Rectal smooth muscle tissue (tissue), 1 donor: ENCODE results near the gene FLVCR2.
A peak's percentile ranks its signal among the peaks of the same experiment; 100 is the strongest.

Experiments used
- H3K27ac ChIP-seq: one replicate; pipeline ENCODE4 v1.7.0; 2013; ENCODE audit warnings: low read depth, low read length, inconsistent platforms
- H3K27me3 ChIP-seq: one replicate; pipeline ENCODE4 v1.7.0; 2013; ENCODE audit warnings: low read length; ENCODE audit not compliant: control insufficient read depth, insufficient read depth
- H3K36me3 ChIP-seq: one replicate; pipeline ENCODE4 v1.7.0; 2013; ENCODE audit warnings: low read length; ENCODE audit not compliant: control insufficient read depth, insufficient read depth
- H3K4me1 ChIP-seq: one replicate; pipeline ENCODE4 v1.7.0; 2013; ENCODE audit warnings: low read length; ENCODE audit not compliant: control insufficient read depth, insufficient read depth
- H3K4me3 ChIP-seq: one replicate; pipeline ENCODE4 v1.7.0; 2013; ENCODE audit warnings: low read length
- H3K9ac ChIP-seq: one replicate; pipeline ENCODE4 v1.7.0; 2013; ENCODE audit warnings: low read length

FLVCR2 gene

GRCh38 chr14:75626396-75626795 is 48.0 kb downstream of the FLVCR2 start:
- no peak overlapping the region for H3K27ac ChIP-seq

GRCh38 chr14:75626863-75627262 is 48.4 kb downstream of the FLVCR2 start:
- Histone ChIP-seq H3K4me3 (no peak overlapping the region), H3K27me3 (no peaks in the 10 kb centered on the region), H3K36me3 (no peaks in the 10 kb centered on the region), H3K27ac (no peak overlapping the region), H3K9ac (no peak overlapping the region), H3K4me1 (no peaks in the 10 kb centered on the region)

More at GRCh38 chr14:75626396-75626795, 48.0 kb downstream of the FLVCR2 start:
- Histone ChIP-seq H3K9ac (no peak overlapping the region), H3K36me3 (no peaks in the 10 kb centered on the region), H3K4me1 (no peaks in the 10 kb centered on the region), H3K27me3 (no peaks in the 10 kb centered on the region), H3K4me3 (no peak overlapping the region)

DNA sequence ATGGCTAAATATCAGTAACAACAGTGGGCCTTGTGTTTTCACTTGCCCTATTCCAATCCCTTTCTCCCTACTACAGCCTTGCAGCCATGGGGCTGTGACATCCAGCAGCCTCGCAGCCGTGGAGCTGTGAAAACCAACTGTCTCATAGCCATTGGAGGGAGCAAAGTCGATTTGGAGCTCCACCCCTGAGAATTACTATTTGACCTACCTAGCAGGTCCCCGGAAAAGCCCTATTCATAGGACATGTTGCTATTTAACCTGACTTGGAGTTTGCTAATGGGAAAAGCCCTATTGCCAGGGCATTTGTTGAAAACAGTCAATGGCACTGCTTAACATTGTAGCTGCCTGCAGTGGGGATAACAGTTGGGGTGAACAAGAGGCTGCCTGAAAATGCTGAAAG is 49.0 kb downstream of the FLVCR2 start:
- Histone ChIP-seq H3K27me3 (no peaks in the 10 kb centered on the region), H3K4me1 (no peaks in the 10 kb centered on the region), H3K27ac (no peak overlapping the region), H3K4me3 (no peak overlapping the region), H3K9ac (no peak overlapping the region), H3K36me3 (no peaks in the 10 kb centered on the region)

- no peak overlapping the region for H3K27ac ChIP-seq
- H3K9ac ChIP-seq = no peak overlapping the region
- no peaks in the 10 kb centered on the region for H3K27me3 ChIP-seq
- H3K4me3 ChIP-seq = no peak overlapping the region
- no peaks in the 10 kb centered on the region for H3K36me3 ChIP-seq
- no peaks in the 10 kb centered on the region for H3K4me1 ChIP-seq
Observed at GRCh38 chr14:75628816-75629215, 50.4 kb downstream of the FLVCR2 start.

- Histone ChIP-seq H3K27ac (no peak overlapping the region), H3K36me3 (no peaks in the 10 kb centered on the region), H3K4me3 (no peak overlapping the region), H3K4me1 (no peaks in the 10 kb centered on the region), H3K27me3 (no peaks in the 10 kb centered on the region), H3K9ac (no peak overlapping the region)
Observed at GRCh38 chr14:75630695-75631452, 52.5 kb downstream of the FLVCR2 start.

DNA sequence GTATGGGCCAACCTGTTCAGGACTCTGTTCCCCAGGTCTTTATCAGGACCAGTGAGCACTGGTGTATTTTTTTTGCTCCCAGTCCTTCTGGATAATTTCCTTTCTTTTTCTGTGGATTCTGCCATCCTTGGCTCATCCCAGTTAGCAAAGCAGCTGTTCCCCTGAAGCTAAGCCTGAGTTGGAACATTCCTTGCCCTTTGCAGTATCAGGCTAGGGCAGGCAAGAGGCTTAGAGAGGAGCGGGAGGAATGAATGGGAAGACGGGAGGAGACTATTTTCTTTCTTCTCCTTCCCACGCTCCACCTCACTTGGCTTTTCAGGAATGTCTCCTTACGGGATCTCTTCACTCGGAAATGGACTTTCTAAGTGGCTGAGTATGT is 53.0 kb downstream of the FLVCR2 start:
- Histone ChIP-seq H3K4me1 (no peaks in the 10 kb centered on the region), H3K36me3 (no peaks in the 10 kb centered on the region), H3K27ac (no peak overlapping the region), H3K27me3 (no peaks in the 10 kb centered on the region), H3K9ac (no peak overlapping the region), H3K4me3 (no peak overlapping the region)

DNA sequence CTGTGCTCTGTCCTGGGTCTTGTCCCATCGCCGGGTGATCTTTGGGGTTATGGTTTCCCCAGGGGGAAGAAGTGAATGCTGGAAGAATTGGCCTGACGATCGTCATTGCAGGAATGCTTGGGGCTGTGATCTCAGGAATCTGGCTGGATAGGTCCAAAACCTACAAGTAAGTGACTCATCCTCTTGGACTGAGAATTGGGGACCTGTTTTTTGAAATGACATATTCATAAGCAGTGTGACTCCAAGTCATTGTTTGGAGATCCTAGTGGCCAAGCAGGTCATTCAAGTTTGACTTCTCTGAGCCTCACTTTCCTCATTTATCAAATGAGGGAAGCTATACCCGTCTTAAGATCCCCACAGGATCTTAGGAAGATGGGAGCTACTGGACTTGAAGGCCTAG is 56.4 kb downstream of the FLVCR2 start:
- no peaks in the 10 kb centered on the region for H3K36me3 ChIP-seq
- no peak overlapping the region for H3K27ac ChIP-seq
- no peaks in the 10 kb centered on the region for H3K27me3 ChIP-seq
- no peak overlapping the region for H3K9ac ChIP-seq
- no peak overlapping the region for H3K4me3 ChIP-seq
- no peaks in the 10 kb centered on the region for H3K4me1 ChIP-seq

GRCh38 chr14:75636100-75636692 is 57.8 kb downstream of the FLVCR2 start:
- Histone ChIP-seq H3K9ac (no peak overlapping the region), H3K27ac (peak overlapping the region; percentile 22), H3K4me3 (no peak overlapping the region), H3K4me1 (no peaks in the 10 kb centered on the region), H3K36me3 (no peaks in the 10 kb centered on the region), H3K27me3 (no peaks in the 10 kb centered on the region)

GRCh38 chr14:75640876-75641275 is 62.5 kb downstream of the FLVCR2 start:
- Histone ChIP-seq H3K4me3 (no peak overlapping the region), H3K4me1 (no peaks in the 10 kb centered on the region), H3K36me3 (no peaks in the 10 kb centered on the region), H3K9ac (no peak overlapping the region), H3K27ac (no peak overlapping the region), H3K27me3 (no peaks in the 10 kb centered on the region)

- Histone ChIP-seq H3K4me3 (no peak overlapping the region), H3K36me3 (no peaks in the 10 kb centered on the region), H3K27ac (no peak overlapping the region)
Observed at GRCh38 chr14:75643985-75644384, 65.6 kb downstream of the FLVCR2 start.

GRCh38 chr14:75645056-75645455 is 66.6 kb downstream of the FLVCR2 start:
- no peaks in the 10 kb centered on the region for H3K36me3 ChIP-seq
- H3K9ac ChIP-seq = no peak overlapping the region
- H3K4me3 ChIP-seq = no peak overlapping the region
- H3K27ac ChIP-seq = no peak overlapping the region
- H3K27me3 ChIP-seq = no peaks in the 10 kb centered on the region
- H3K4me1 ChIP-seq = peaks cover 6% of the 10 kb centered on the region

More at GRCh38 chr14:75643985-75644384, 65.6 kb downstream of the FLVCR2 start:
- Histone ChIP-seq H3K27me3 (no peaks in the 10 kb centered on the region), H3K9ac (no peak overlapping the region), H3K4me1 (peaks cover 6% of the 10 kb centered on the region)

DNA sequence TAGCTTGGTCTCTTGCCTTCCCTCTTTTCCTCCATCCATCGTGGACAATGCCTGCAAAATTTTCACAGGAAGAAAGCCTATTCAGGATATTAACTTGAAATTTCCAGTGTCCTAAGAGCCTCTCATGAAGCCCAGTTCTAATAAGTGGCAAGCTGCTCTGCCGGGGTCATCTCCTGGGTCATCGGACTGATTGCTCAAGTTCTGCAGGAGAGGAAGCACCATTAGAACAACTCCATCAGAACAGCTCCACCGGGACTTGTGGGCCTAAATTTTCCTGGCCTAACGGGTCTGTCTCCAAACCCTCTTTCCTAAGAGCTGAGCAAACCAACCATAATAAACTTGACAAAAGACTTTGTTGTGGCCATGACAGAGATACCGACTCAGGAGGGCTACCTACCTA is 68.3 kb downstream of the FLVCR2 start:
- Histone ChIP-seq H3K27me3 (no peaks in the 10 kb centered on the region), H3K4me1 (peaks cover 6% of the 10 kb centered on the region), H3K4me3 (no peak overlapping the region), H3K36me3 (peaks cover 3% of the 10 kb centered on the region), H3K9ac (no peak overlapping the region), H3K27ac (no peak overlapping the region)

DNA sequence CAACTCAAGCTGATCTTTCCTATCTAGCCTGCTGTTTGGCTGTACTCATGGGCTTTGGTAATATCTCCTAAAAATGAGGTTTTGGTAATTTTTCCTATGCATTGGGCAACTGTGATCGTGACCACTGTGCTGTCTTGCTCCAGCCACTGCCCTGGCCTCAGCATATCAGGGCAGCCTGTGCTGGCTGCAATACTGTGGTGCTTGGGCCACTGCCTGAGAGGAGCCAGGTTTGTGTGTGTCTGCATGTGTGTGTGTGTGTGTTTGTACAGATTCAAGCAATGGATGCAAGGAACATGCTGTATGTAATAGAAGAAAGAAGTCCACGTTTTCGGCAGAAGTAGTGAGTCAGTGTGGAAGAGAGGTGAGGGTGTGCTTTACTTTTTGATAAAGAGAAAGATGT is 69.2 kb downstream of the FLVCR2 start:
- H3K36me3 ChIP-seq = peaks cover 7% of the 10 kb centered on the region
- H3K4me1 ChIP-seq = peaks cover 6% of the 10 kb centered on the region
- H3K27ac ChIP-seq = no peak overlapping the region
- no peak overlapping the region for H3K9ac ChIP-seq
- no peak overlapping the region for H3K4me3 ChIP-seq
- H3K27me3 ChIP-seq = no peaks in the 10 kb centered on the region
